AG10803 (cell line): ENCODE measurements around the gene RUSF1.
"Not testable (repeated sequence)": the region's sequence is repeated elsewhere in the genome, so short reads cannot be mapped to it uniquely, and the experiment has no call there.

ENCODE experiments used
- DNase-seq: peaks from one replicate; pipeline ENCODE4 v3.0.0; 2010; ENCODE audit warnings: low read depth
- H3K4me3 ChIP-seq: 2 replicates; pipeline ENCODE4 v1.5.1; 2011; ENCODE audit warnings: mild to moderate bottlenecking, low read length, control low read depth
- TF ChIP-seq, protein P1 (sequence below): conservative IDR thresholded peaks from 2 replicates; pipeline ENCODE4 v1.5.1; 2011; ENCODE audit warnings: mild to moderate bottlenecking, low read length, control low read depth, inconsistent platforms

RUSF1 gene

GRCh38 chr16:31486045-31486444 is 22.1 kb downstream of the RUSF1 start:
- TF ChIP-seq, protein P1, sequence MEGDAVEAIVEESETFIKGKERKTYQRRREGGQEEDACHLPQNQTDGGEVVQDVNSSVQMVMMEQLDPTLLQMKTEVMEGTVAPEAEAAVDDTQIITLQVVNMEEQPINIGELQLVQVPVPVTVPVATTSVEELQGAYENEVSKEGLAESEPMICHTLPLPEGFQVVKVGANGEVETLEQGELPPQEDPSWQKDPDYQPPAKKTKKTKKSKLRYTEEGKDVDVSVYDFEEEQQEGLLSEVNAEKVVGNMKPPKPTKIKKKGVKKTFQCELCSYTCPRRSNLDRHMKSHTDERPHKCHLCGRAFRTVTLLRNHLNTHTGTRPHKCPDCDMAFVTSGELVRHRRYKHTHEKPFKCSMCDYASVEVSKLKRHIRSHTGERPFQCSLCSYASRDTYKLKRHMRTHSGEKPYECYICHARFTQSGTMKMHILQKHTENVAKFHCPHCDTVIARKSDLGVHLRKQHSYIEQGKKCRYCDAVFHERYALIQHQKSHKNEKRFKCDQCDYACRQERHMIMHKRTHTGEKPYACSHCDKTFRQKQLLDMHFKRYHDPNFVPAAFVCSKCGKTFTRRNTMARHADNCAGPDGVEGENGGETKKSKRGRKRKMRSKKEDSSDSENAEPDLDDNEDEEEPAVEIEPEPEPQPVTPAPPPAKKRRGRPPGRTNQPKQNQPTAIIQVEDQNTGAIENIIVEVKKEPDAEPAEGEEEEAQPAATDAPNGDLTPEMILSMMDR: no peak
- no peak for DNase-seq
- H3K4me3 ChIP-seq: no peak overlapping the region

DNA sequence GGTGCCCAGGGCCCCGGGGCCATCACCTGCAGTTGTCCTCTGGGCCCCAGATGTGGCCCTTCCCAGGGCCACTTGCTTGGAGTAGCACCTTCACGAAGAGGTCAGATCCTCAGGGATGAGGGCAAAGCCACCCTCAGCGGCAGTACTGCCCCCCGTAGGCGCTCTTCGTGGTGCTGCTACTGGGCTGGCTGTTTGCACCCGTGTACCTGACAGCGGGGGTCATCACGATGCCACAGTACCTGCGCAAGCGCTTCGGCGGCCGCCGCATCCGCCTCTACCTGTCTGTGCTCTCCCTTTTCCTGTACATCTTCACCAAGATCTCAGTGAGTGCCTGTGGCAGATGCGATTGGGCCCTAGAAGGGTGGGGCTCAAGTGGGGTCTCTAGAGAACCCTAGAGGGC is 22.6 kb downstream of the RUSF1 start:
- no peak overlapping the region for H3K4me3 ChIP-seq
- no peak for DNase-seq
- TF ChIP-seq, protein P1: no peak

DNA sequence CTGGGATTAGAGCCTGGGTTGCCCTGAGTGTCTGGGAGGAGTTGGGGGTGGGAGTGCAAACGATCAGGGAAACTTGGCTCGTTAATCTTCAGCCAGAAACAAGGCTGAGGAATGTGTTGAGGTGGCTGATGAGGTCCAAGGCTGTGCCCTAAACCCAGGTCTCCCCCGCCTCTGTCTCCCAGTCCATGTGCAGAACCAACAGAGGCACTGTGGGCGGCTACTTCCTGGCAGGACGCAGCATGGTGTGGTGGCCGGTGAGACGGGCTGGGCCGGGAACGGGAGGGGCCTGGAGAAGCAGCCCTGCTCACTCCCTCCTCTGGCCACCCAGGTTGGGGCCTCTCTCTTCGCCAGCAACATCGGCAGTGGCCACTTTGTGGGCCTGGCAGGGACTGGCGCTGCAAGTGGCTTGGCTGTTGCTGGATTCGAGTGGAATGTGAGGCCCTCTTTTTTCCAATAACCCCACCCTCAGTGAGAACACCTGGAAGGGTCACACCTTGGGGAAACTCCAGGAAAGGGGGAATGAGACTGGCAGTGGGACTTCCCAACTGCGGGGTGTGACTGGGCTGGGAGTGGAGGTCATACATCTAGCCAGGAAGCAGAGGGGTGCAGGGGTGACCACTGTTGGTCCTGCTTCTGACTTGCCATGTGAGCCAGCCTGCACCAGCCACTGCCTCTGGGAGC is 23.6 kb downstream of the RUSF1 start:
- no peak overlapping the region for H3K4me3 ChIP-seq
- TF ChIP-seq, protein P1: no peak
- no peak for DNase-seq

GRCh38 chr16:31484048-31484447 is 24.1 kb downstream of the RUSF1 start:
- H3K4me3 ChIP-seq, DNase-seq: not testable (repeated sequence)

GRCh38 chr16:31483081-31483480 is 25.1 kb downstream of the RUSF1 start, which contains the start of gene SLC5A2:
Gene SLC5A2 (plus strand): TSS chr16:31483123. CDS start chr16:31483137, 14 bp downstream.
- no peak within 1 kb of the TSS for H3K4me3 ChIP-seq
- TF ChIP-seq, protein P1: no peak
- no peak for DNase-seq

DNA sequence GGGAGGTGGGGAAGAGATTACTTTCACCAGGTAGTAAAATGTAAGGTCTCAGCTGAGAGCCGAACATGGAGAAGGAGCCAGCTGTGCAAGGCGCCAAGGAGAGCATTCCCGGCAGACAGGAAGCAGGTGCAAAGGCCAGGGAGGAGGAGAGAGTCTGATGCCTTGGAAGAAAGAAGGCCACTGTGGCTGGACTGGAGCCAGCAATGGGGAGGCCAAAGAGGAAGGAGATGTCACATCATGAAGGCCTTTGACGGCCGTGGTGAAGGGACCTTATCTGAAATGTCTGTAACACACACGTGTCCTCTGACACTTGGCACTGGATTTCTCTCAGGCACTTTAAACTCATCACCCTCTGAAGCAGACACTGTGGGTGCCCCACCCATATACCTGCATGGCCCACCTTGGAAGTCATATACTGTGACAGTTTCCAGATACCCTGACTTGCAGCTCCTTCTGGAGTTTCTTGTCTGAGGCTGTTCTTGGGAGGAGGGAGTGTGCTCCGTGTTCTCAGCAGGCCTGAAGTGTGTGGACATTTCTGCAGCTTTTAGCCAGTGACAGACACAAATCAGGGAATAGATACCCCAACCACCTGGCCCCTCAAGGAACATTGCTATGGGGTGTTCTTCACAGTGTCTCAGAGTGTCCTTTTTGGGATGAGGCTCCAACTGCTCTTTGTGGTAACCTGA is 27.2 kb downstream of the RUSF1 start:
- no peak overlapping the region for H3K4me3 ChIP-seq
- TF ChIP-seq, protein P1: no peak
- no peak for DNase-seq

DNA sequence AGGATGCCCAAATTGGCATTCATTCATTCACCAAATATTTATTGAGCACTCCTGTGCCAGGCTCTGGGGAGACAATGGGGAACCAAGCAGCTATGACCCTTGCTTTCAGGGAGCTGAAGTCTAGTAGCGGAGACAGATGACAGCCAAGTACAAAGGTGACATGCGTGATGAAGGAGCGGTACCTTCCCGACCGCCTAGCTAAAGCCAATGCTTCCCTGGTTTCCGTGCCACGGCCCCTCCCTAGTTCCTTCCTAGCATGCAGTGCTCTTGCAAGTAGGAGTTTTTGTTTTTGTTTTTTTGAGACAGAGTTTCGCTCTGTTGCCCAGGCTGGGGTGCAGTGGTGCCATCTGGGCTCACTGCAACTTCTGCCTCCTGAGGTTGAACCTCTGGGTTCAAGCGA is 28.4 kb downstream of the RUSF1 start:
- TF ChIP-seq, protein P1: no peak

More for the DNA sequence above, 28.4 kb downstream of the RUSF1 start:
- H3K4me3 ChIP-seq: no peak overlapping the region
- no peak for DNase-seq
